Astrocyte of the spinal cord (primary cell): ENCODE results near the gene MT1M.

Experiments
- DNase-seq: peaks from one replicate; pipeline ENCODE4 v3.0.0; 2011; ENCODE audit warnings: low read depth, low spot score
- H3K4me3 ChIP-seq: 2 replicates; pipeline ENCODE4 v1.5.1; 2011; ENCODE audit warnings: low read depth, mild to moderate bottlenecking, low read length, moderate library complexity
- CTCF ChIP-seq: IDR thresholded peaks from 2 replicates; pipeline ENCODE4 v1.5.1; 2012; ENCODE audit warnings: low read depth, mild to moderate bottlenecking, low read length, inconsistent platforms
- in situ Hi-C: cut with HindIII; loops from 2 replicates; pipeline ENCODE4 v1.10.0; 2017; ENCODE audit warnings: low sequenced_read_pairs

MT1M gene

GRCh38 chr16:56647641-56648431, 15.4 kb downstream of the MT1M start:
- no peak for DNase-seq
- H3K4me3 ChIP-seq = no peak overlapping the region
- no peak for TF ChIP-seq CTCF
- in situ Hi-C loops = no loop called here

GRCh38 chr16:56649271-56649670, 16.8 kb downstream of the MT1M start:
- no peak for DNase-seq
- TF ChIP-seq CTCF = no peak
- H3K4me3 ChIP-seq = no peak overlapping the region
- in situ Hi-C loops = no loop called here

- no peak for TF ChIP-seq CTCF
- no peak for DNase-seq
- in situ Hi-C loops = no loop called here
- H3K4me3 ChIP-seq = no peak overlapping the region
Observed at GRCh38 chr16:56649820-56650219, 17.4 kb downstream of the MT1M start.

- H3K4me3 ChIP-seq = no peak within 1 kb of the TSS
- no peak for TF ChIP-seq CTCF
- in situ Hi-C loops = no loop called here
- no peak for DNase-seq
Observed at GRCh38 chr16:56651586-56651985, 19.1 kb downstream of the MT1M start, which contains the start of gene MT1B. TSS of gene MT1B (plus strand) at chr16:56651886. CDS start at chr16:56651954, 68 bp downstream.

GRCh38 chr16:56652600-56652999, 20.1 kb downstream of the MT1M start:
- in situ Hi-C loops = no loop called here
- no peak for TF ChIP-seq CTCF
- no peak overlapping the region for H3K4me3 ChIP-seq
- DNase-seq = no peak

GRCh38 chr16:56653218-56653617, 20.8 kb downstream of the MT1M start:
- DNase-seq = no peak
- in situ Hi-C loops = no loop called here
- H3K4me3 ChIP-seq = no peak overlapping the region
- TF ChIP-seq CTCF = no peak
